Transverse colon (tissue), 4 donors: ENCODE measurements around the gene NR2C1.

Experiments
- EP300 ChIP-seq: sonication (generic); formaldehyde crosslinking; IDR thresholded peaks from one replicate; pipeline ENCODE4 v1.6.1; 2017; ENCODE audit warnings: antibody characterized with exemption, low read depth
- POLR2AphosphoS5 ChIP-seq, 3 donors: sonication (generic); formaldehyde crosslinking; IDR thresholded peaks; one replicate each; pipeline ENCODE4 v1.6.1; 2016; ENCODE audit warnings: antibody characterized with exemption in 3 of 3
- TF ChIP-seq, protein P1 (sequence below), 5 experiments: fragments of 200-600 bp in 3 of 5; fragments of 450-650 bp in 2 of 5; sonication (generic) in 3 of 5; IDR thresholded peaks; 1 replicate in 2 of 5; 2 replicates in 3 of 5; pipeline ENCODE4 v1.5.1; 2016 to 2017; ENCODE audit warnings: antibody characterized with exemption in 5 of 5, inconsistent platforms in 3 of 5, mild to moderate bottlenecking in 2 of 5, moderate library complexity in 1 of 5

DNA sequence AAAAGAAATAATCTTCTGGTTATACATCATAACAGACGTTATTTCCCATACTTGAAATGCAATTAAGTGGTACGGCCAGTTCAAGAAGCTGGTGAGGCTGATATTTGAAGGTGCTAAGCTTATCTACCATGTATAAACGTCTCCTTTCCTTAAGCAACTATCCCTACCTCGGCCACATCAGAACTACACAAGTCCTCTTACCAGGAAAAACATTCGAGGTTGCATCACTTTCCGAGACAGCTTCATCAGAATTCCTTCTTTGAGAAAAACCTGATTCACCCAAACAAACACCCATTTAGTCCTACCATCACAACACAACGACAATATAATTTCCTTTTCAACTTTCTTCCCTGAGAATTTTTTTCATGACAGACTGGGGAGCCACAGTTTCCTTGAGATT lies 33.9 kb upstream of the NR2C1 start:
- TF ChIP-seq, protein P1, sequence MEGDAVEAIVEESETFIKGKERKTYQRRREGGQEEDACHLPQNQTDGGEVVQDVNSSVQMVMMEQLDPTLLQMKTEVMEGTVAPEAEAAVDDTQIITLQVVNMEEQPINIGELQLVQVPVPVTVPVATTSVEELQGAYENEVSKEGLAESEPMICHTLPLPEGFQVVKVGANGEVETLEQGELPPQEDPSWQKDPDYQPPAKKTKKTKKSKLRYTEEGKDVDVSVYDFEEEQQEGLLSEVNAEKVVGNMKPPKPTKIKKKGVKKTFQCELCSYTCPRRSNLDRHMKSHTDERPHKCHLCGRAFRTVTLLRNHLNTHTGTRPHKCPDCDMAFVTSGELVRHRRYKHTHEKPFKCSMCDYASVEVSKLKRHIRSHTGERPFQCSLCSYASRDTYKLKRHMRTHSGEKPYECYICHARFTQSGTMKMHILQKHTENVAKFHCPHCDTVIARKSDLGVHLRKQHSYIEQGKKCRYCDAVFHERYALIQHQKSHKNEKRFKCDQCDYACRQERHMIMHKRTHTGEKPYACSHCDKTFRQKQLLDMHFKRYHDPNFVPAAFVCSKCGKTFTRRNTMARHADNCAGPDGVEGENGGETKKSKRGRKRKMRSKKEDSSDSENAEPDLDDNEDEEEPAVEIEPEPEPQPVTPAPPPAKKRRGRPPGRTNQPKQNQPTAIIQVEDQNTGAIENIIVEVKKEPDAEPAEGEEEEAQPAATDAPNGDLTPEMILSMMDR (IDR thresholded peaks at IDR 0.05) = no peak
- TF ChIP-seq POLR2AphosphoS5 (IDR thresholded peaks at IDR 0.05) (no peak), EP300 (no peak)
